ENCODE data around the gene ITGB5. TPM values are rescaled to one million over a fixed set of nuclear protein-coding genes. Genes with fewer than 3 reads are reported as not detected.

Gene ITGB5
- total and polyA plus RNA-seq, 2 experiments from 2014 or later, result 103 to 109 TPM

- no peak overlapping the region for H2AFZ ChIP-seq
- no peak overlapping the region for H3K4me3 ChIP-seq
- no peaks in the 10 kb centered on the region for H4K20me1 ChIP-seq (ENCODE audit: insufficient read depth, poor library complexity, severe bottlenecking)
- no peaks in the 10 kb centered on the region for H3K27me3 ChIP-seq
- H3K27ac ChIP-seq, result no peak overlapping the region
- H3K9me3 ChIP-seq (ENCODE audit: low read depth), result no peaks in the 10 kb centered on the region
- TF ChIP-seq EZH2phosphoT487 (IDR thresholded peaks at IDR 0.05; ENCODE audit: low read depth, severe bottlenecking, unreplicated experiment) (no peak), EZH2 (IDR thresholded peaks at IDR 0.05; ENCODE audit: borderline replicate concordance) (no peak)
- TF ChIP-seq, protein P1, sequence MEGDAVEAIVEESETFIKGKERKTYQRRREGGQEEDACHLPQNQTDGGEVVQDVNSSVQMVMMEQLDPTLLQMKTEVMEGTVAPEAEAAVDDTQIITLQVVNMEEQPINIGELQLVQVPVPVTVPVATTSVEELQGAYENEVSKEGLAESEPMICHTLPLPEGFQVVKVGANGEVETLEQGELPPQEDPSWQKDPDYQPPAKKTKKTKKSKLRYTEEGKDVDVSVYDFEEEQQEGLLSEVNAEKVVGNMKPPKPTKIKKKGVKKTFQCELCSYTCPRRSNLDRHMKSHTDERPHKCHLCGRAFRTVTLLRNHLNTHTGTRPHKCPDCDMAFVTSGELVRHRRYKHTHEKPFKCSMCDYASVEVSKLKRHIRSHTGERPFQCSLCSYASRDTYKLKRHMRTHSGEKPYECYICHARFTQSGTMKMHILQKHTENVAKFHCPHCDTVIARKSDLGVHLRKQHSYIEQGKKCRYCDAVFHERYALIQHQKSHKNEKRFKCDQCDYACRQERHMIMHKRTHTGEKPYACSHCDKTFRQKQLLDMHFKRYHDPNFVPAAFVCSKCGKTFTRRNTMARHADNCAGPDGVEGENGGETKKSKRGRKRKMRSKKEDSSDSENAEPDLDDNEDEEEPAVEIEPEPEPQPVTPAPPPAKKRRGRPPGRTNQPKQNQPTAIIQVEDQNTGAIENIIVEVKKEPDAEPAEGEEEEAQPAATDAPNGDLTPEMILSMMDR (IDR thresholded peaks at IDR 0.05; ENCODE audit: poor library complexity), result no peak
- peaks cover 58% of the 10 kb centered on the region for H3K79me2 ChIP-seq
- no peak for DNase-seq (ENCODE audit: low spot score)
- H3K4me1 ChIP-seq (ENCODE audit: insufficient read depth), result peaks cover 23% of the 10 kb centered on the region
- H3K36me3 ChIP-seq (replicated peaks; ENCODE audit: insufficient read depth, low read depth), result no peaks in the 10 kb centered on the region
- WGBS (ENCODE audit: low lambda C conversion rate, missing lambda C conversion rate), result 98% methylated on average over 7 of the region's 7 CpGs
- peak overlapping the region; percentile 75 for H3K4me2 ChIP-seq
- no peaks in the 10 kb centered on the region for H3K9me2 ChIP-seq (replicated peaks; ENCODE audit: insufficient read depth)
Observed at GRCh38 chr3:124884474-124885101, 2.6 kb downstream of the ITGB5 start.

- no peak for TF ChIP-seq EZH2phosphoT487 (IDR thresholded peaks at IDR 0.05; ENCODE audit: low read depth, severe bottlenecking, unreplicated experiment)
- TF ChIP-seq EZH2 (IDR thresholded peaks at IDR 0.05; ENCODE audit: borderline replicate concordance), result no peak
- TF ChIP-seq, protein P1 (IDR thresholded peaks at IDR 0.05; ENCODE audit: poor library complexity), result no peak
- Histone ChIP-seq H3K27ac (peak overlapping the region; percentile 49), H3K4me2 (peak overlapping the region; percentile 56), H3K9me3 (ENCODE audit: low read depth) (no peaks in the 10 kb centered on the region), H3K79me2 (peaks cover 64% of the 10 kb centered on the region), H3K4me1 (ENCODE audit: insufficient read depth) (peaks cover 30% of the 10 kb centered on the region), H3K27me3 (no peaks in the 10 kb centered on the region), H3K9me2 (replicated peaks; ENCODE audit: insufficient read depth) (no peaks in the 10 kb centered on the region), H3K4me3 (no peak overlapping the region), H4K20me1 (ENCODE audit: insufficient read depth, poor library complexity, severe bottlenecking) (no peaks in the 10 kb centered on the region), H3K36me3 (replicated peaks; ENCODE audit: insufficient read depth, low read depth) (no peaks in the 10 kb centered on the region), H2AFZ (no peak overlapping the region)
- WGBS (ENCODE audit: low lambda C conversion rate, missing lambda C conversion rate), result 76% methylated on average over 7 of the region's 7 CpGs
- no peak for DNase-seq (ENCODE audit: low spot score)
Observed at GRCh38 chr3:124883766-124884473, 3.2 kb downstream of the ITGB5 start.

DNA sequence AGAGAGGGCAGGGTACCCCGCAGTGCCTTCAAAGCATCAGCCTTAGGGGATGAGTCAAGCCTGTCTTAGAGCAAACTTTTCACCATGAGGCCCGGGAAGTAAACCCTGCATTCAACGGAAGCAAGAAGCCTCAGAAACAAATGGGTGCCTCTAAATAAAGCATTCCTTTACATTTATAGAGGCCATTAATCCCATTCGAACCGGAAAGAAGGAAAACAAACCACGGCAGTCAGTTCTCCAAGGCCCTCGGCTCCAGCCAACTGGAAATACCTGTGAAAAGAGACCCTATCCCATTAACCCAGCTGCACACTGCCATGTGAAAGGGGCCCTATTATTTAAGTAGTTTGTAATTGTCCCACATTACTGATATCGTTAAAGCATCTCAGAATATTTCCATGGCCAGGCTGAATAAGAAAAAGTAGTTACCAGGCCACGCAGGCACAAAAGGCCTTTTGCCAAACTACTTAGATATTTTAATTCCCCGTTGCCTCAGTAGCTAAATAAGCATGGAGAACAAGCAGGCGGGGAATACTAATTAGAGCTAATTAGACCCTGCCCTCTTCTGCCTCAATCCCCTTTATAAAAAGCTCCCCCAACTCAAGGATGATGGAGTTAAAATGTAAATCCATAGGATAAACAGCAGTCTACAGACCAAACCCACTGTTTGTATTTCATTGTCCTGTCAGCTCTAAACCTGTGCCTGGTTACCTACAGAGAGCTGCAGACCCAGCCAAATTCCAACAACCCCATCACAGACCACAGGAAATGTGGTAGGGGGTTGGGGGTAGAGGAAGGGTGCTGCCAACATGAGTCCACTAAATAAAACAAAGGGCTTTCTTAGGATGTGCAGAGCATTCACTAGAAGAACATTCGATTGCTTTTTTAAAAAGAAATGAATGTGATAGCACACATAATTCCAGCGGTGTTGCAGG is 4.1 kb downstream of the ITGB5 start:
- Histone ChIP-seq H3K36me3 (replicated peaks; ENCODE audit: insufficient read depth, low read depth) (no peaks in the 10 kb centered on the region), H4K20me1 (ENCODE audit: insufficient read depth, poor library complexity, severe bottlenecking) (no peaks in the 10 kb centered on the region), H3K27ac (peak overlapping the region; percentile 49), H2AFZ (no peak overlapping the region), H3K4me2 (peak overlapping the region; percentile 56), H3K4me3 (no peak overlapping the region), H3K9me3 (ENCODE audit: low read depth) (no peaks in the 10 kb centered on the region), H3K79me2 (peaks cover 68% of the 10 kb centered on the region), H3K9me2 (replicated peaks; ENCODE audit: insufficient read depth) (no peaks in the 10 kb centered on the region), H3K27me3 (no peaks in the 10 kb centered on the region), H3K4me1 (ENCODE audit: insufficient read depth) (peaks cover 35% of the 10 kb centered on the region)
- no peak for DNase-seq (ENCODE audit: low spot score)
- TF ChIP-seq EZH2 (IDR thresholded peaks at IDR 0.05; ENCODE audit: borderline replicate concordance), result no peak
- TF ChIP-seq, protein P1 (IDR thresholded peaks at IDR 0.05; ENCODE audit: poor library complexity), result no peak
- WGBS (ENCODE audit: low lambda C conversion rate, missing lambda C conversion rate), result 50% methylated on average over 13 of the region's 13 CpGs

All from hepatocyte (in vitro differentiated cells).